ENCODE data around the gene PLEKHH1. TPM values are rescaled to one million over a fixed set of nuclear protein-coding genes. Genes with fewer than 3 reads are reported as not detected.

The PLEKHH1 gene
- total RNA-seq, 1 donor from 2014 or later, result 2.6 TPM

DNA sequence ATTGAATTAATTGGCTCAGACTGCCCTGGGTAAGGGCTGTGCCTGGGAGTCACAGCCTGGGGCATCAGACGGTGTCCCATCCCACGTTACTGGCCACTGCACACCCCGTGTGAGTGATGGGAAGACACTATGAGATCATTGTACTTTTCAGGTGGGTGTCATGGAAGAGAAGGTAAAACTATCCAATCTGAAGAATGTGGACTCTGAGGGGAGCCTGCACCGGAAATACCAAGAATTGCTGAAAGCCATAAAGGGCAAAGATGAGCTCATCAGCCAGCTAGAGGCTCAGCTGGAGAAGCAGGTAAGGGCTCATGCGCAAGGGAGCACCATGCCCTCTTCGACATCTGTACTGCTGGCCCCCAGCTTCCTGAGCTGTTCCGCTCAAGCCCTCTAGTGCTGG is 24.0 kb downstream of the PLEKHH1 start:
- intact Hi-C loops (cut with DNase I), result no loop called here
- peak; percentile 14 for DNase-seq (ENCODE audit: low spot score)

DNA sequence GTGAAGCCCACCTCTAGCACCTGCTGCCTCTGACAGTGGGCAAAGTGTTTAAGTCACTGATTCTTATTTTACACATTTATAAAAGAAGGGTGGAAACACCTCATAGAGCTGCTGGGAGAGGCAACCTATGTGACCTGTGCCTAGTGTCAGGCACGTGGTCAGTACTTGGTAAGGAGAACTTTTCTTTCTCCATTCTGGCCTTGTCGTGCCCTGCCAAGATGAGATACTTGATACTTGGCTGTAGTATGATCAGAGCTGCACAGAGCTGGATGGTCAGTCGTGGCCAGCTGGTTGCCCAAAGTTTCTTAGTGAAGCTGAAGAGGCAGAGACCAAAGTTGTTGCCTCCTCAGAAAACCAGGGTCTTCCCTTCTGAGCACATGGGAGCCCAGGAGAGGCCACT is 24.6 kb downstream of the PLEKHH1 start:
- intact Hi-C loops (cut with DNase I), result no loop called here
- peak; percentile 33 for DNase-seq (ENCODE audit: low spot score)

DNA sequence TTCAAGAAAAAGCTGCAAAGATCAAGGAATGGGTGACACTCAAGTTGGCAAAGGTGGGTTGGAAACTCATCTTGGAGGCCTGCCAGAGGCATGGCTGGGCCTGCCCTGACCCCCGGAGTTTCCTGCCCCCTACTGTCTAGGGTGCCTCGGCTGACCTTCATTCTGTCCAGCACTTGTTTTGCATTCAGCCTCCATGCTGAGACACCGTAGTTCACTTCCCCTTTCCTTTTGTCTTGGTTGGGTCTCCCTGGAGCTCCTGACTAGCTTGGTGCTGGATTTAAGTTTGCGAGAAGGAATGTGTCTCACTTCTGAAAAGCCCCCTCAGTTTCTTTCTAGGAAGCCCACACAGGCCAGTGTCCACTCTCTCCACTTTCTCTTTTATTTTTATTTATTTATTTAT is 26.5 kb downstream of the PLEKHH1 start:
- DNase-seq (ENCODE audit: low spot score), result no peak
- intact Hi-C loops (cut with DNase I), result no loop called here

DNA sequence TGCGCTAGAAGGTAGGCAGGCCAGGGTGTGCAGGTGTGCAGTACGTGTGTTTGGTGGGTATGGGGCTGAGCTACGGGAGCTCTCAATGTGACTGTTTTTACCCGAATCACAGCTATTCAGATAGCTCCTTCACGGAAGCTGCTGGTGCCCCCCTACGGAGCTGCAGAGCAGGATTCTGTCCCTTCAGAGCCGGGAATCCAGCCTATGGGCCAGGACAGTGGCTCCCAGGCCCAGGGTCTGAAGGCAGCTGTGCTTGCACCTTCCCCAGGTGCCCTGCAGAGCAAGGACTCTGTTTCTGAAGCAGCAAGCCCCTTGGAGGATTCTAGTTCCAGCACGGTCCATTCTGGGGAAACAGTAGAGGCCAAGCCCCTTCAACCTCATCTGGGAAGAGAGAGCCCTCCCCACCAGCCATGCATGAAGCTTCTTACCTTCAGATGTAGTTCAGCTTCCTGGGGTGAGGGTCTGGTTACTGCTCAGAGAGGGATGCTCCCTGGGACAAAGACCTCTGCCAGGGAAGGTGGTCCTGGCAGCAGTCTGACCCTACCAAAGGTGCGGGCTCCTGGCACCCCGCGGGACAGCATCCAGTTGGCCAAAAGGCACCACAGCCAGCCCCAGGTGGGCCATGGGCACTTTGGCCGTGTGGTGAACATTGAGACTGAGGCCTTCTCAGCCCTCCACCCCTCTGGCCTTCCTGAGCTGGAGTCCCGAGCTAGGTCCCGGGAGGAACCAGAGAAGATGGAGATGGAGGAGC is 29.1 kb downstream of the PLEKHH1 start:
- no peak for DNase-seq (ENCODE audit: low spot score)
- intact Hi-C loops (cut with DNase I), result no loop called here

DNA sequence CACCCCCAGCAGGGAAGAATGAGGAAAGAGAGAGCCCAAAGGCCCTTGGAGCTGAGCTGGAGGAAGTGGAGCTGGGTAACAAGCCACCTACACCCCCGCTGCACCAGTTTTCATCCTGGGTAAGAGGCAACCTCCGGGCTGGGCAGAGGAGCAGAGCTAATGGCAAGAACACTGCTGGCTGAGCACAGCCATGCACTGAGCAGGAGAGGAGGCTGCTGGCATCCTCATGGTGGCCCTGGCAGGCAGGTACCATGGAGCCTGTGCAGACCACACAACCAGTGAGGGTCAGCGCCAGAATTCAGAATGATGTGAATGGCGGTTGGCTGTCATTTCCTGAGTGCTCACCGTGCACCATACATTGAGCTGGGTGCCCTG is 29.7 kb downstream of the PLEKHH1 start:
- intact Hi-C loops (cut with DNase I), result no loop called here
- no peak for DNase-seq (ENCODE audit: low spot score)

DNA sequence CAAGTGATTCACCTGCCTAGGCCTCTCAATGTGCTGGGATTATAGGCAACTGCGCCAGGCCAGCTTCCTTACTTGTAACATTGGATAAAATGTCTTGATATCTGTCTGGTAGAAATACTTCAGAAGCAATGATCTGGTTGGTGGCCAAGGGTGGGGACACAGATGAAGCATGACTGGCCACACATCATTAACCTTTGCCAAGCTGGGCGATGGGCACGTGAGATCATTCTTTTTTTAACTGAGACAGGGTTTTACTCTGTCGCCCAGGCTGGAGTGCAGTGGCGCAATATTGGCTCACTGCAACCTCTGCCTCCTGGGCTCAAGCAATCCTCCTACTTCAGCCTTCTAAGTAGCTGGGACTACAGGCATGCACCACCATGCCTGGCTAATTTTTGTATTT is 31.1 kb downstream of the PLEKHH1 start:
- intact Hi-C loops (cut with DNase I), result no loop called here
- DNase-seq (ENCODE audit: low spot score), result no peak

DNA sequence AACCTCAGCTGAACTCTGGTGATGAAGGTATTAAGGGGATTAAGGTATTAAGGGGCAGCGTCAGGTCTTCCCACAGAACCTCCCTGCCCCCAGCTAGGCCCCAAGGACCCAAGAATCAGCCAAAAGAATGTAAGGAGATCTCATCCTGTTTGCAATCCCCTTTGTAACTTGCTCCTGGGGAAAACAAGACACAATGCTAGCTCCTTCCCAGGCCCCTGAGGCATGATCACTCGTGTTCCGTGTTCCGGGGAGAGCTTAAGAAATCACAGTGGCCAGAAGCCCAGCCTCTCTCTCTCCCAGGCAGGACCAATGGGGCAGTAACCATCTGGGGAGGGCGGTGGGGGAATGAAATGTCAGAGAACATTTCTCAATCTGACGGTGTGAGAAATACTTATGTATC is 33.8 kb downstream of the PLEKHH1 start:
- intact Hi-C loops (cut with DNase I), result no loop called here
- no peak for DNase-seq (ENCODE audit: low spot score)

DNA sequence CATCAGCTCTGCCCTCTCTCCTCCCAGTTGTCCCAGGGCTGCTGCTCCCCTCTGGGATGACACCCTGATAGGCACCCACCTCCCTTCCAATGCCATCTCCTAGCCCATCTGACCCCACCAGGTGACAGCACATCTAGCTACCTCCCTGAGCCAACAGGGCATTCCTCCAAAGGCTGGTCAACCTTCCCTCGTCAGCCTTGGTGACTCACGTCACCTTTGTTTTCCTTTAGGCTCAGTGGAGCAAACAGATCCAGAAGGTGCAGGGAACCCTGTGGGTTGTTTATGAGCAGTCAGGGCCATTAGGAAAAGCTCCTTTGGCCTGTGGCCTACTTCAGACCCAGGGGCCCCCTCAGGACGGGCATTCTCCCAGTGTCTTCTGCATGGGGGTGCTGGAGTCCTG is 34.6 kb downstream of the PLEKHH1 start:
- no peak for DNase-seq (ENCODE audit: low spot score)
- intact Hi-C loops (cut with DNase I), result no loop called here

DNA sequence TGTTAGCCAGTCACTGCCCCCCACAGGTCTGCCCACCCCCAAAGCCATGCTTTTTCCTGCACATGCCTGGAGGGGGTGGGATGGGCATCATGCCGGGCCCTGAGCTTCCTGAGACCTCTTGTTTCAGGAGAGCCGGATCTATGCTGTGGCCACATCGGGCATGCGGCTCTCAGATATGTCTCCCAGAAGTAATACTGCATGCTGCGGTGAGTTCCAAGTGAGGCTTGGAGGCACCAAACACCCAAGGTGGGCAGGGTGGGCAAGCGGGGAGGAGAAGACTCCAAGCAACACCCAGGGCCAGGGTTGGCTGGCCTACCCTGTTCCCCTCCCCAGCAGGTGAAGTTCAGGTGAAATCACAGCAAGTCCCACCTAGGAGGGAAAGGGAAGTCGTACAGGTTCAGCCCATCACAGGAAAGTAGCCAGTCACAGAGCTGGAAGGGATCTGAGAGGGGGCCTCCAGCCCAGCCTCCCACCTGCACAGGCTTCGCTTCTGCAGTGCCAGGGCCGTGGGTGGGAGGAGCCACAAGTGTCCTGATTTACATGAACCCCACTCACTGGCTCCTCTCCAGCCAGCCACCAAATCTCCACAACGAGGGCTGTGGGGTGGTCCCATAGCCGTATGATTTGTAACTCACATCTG is 36.0 kb downstream of the PLEKHH1 start:
- intact Hi-C loops (cut with DNase I), result no loop called here
- DNase-seq (ENCODE audit: low spot score), result no peak

DNA sequence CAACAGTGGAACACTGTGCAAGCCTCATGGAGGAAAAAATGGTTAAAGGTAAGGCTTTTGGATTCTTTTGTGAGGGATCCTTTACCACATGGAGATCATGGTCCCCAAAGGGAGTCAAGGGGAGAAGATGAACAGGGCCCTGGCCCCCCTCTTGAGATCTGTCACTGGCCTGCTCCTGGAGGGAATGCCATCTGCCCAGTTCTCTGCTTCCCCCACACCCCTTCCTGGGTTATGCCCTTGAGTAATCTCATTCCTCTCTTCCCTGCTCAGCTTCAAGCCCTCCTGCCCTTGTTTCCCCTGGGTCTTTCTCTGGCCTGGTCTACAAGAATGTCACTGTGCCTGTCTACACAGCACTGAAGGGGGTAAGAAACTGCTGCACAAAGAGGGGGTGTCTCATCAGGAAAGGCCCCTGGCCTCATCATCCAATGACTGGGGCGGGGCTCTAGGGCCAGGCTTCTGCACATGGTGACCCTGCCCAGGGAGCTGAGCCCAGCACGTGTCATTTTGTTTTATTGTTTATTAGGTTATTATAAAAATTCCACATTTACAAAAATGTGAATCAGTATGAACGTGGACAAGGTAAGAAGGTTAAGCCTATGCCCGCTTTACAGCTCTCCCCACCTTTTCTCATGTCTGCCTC is 36.7 kb downstream of the PLEKHH1 start:
- DNase-seq (ENCODE audit: low spot score), result no peak
- intact Hi-C loops (cut with DNase I), result loop anchor here (2.0 to 5.0 kb wide), 2 partner anchors 42 to 143 kb away; no protein-coding TSS in a partner anchor

DNA sequence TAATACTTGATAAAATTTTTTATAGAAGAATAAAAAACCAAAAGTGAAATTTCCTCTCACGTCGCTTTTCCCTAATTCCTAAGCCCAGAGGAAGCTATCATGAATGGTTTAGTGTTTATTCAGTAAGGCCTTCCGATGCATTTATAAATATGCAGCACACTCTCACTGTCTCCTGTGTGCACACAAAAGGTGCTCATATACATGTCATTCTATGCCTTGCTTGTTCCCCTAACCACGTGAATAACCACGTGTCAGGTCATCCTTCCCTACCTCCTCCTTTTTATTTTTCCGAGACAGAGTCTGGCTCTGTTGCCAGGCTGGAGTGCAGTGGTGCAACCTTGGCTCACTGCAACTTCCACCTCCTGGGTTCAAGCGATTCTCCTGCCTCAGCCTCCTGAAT is 37.4 kb downstream of the PLEKHH1 start:
- intact Hi-C loops (cut with DNase I), result loop anchor here (2.0 to 5.0 kb wide), 2 partner anchors 43 to 144 kb away; no protein-coding TSS in a partner anchor
- DNase-seq (ENCODE audit: low spot score), result no peak

DNA sequence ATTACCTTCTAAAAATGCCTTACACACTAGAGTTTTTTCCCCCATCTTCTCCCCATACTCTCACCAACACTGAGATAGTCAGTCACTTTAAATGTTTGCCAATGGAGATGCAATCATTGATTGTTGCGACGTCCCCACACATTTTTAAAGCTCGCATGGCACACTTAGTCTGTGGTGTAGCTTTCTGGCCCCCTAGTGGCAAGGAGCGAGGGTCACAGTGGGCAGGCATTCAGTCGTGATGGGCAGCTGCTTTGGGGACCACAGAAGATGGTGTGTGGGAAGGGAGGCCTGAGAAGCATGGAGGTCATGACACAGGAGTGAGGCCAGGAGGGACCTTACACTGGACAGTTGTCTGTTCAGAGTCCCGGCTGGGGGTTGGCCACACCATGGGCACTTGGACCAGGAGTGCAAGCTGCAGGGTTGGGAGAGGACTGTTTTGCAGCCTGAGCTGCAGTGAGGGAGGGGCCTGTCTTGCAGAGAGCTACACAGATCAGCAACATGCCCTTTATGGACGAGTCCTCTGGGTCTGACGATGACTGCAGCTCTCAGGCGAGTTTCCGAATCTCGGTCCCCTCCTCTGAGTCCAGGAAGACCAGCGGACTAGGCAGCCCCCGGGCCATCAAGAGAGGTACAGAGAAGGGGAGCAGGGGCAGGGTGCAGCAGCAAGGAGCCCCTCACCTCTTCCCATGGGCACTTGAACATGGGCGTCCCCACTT is 38.3 kb downstream of the PLEKHH1 start:
- DNase-seq (ENCODE audit: low spot score), result no peak
- intact Hi-C loops (cut with DNase I), result loop anchor here (2.0 to 5.0 kb wide), 2 partner anchors 44 to 145 kb away; no protein-coding TSS in a partner anchor

DNA sequence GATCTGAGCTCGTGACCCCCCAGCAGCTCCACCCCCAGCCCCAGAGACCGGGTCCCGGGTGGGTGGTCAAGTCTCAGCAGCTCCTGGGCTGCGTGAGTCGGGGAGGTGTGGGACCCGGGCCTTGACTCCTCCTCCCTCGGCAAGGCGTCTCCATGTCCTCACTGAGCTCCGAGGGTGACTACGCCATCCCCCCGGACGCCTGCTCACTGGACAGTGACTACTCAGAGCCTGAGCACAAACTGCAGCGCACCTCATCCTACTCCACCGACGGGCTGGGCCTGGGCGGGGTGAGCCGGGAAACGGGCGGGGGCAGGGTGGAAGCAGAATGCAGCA is 38.9 kb downstream of the PLEKHH1 start:
- no peak for DNase-seq (ENCODE audit: low spot score)
- intact Hi-C loops (cut with DNase I), result loop anchor here (2.0 to 5.0 kb wide), 2 partner anchors 45 to 145 kb away; no protein-coding TSS in a partner anchor

DNA sequence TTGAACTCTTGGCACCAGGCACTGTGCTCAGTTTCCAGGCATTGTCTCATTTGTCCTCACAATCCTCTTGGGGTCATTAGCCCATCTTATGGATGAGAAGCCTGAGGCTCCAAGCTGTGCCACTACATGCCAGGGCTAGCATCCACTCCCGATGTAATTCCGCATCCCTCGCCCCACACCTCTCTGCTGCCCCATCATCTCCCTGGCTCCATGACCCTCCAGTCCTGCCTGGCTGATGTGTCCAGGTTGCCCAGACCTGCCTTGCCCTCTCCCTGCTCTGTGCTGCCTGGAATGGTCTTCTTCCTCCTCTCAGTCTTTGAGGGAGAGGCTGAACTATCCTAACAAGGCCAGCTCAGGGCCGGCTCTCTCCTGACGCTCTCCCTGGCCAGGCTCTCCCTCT is 39.5 kb downstream of the PLEKHH1 start:
- no peak for DNase-seq (ENCODE audit: low spot score)
- intact Hi-C loops (cut with DNase I), result loop anchor here (5.0 kb wide), 1 partner anchor 45 kb away; no protein-coding TSS in a partner anchor

DNA sequence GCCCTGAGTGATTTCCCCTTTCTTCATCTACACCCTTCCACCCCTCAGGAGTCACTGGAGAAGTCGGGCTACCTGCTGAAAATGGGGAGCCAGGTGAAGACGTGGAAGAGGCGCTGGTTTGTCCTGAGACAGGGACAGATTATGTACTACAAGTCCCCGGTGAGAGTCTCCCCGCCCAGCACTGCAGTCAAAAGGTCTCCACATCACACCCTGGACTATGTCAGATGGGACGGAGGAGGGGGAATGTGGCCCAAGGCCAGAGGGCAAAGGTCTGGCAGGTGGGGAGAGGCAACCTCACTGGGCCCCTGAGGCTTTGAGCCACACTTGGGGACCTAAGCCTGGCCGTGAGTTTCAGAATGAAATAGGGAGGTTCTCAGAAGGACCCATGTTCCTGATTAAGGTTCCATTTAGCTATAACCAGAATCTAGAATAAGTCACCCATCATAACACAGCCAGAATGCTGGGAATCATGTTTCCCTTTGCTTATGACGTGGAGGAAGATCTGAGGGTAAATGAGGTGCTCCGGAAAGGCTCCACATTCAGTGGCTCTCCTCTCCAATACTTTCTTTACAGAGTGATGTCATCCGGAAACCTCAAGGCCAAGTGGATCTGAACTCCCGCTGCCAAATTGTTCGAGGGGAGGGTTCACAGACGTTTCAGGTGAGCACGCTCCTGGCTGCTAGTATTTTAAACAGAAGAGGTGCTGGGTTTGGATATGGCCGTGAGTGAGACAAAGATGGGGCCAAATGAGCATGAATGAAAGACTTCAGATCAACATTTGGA is 40.3 kb downstream of the PLEKHH1 start:
- intact Hi-C loops (cut with DNase I), result loop anchor here (1.0 to 5.0 kb wide), 2 partner anchors 46 to 146 kb away; no protein-coding TSS in a partner anchor
- no peak for DNase-seq (ENCODE audit: low spot score)

DNA sequence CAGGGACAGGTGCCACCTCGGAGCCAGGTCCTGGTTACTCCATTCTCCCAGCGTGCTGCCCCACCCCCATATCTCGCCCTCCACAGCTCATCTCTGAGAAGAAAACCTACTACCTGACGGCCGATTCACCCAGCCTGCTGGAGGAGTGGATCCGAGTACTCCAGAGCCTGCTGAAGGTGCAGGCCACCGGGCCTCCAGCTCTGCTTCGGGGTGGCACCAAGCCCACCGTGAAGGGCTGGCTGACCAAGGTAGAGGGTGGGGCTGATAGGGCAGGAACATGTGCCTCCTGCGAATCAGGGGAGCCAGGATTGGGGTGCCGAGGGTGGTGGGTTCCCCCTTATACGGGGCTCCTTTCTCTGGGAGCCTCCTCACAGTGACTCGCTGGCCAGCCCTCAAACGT is 41.1 kb downstream of the PLEKHH1 start:
- DNase-seq (ENCODE audit: low spot score), result no peak
- intact Hi-C loops (cut with DNase I), result loop anchor here (1.0 to 5.0 kb wide), 2 partner anchors 47 to 147 kb away; no protein-coding TSS in a partner anchor

DNA sequence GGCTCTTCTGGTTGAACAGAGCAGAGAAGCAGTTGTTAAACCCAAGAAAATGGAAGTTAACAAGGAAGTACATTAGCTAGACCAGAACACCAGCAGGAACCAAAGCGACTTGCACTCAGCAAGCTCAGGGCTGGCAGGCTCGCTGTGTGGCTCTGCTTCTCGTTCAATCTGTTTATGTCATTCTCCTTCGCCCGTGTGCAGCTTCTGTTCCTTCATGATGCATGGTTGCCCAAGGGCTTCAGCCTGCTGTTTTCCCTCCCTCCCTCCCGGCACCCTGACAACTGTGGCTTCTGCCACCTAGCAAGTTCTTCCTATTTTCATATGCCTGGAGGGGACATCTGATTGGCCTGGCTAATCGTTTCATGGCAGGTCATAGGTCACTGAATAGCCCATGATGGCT is 41.7 kb downstream of the PLEKHH1 start:
- no peak for DNase-seq (ENCODE audit: low spot score)
- intact Hi-C loops (cut with DNase I), result loop anchor here (1.0 to 5.0 kb wide), 2 partner anchors 48 to 148 kb away; no protein-coding TSS in a partner anchor

DNA sequence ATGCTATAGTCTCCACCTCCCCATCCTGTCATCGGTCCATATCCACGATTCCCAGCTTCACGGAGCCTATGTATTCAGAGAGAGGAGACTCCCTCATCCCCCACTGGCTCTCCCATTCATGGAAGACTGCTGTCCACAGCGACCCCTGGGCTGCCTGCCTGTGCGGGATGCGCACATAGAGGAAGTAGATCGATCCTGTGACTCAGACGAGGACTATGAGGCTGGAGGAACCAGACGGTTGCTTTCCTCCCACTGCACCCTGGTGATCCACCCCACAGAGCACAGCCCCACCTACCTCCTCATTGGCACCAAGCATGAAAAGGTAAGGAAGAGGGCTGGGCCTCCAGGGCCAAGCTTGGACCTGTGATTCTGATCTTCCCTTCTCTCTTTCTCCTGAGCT is 42.6 kb downstream of the PLEKHH1 start:
- no peak for DNase-seq (ENCODE audit: low spot score)
- intact Hi-C loops (cut with DNase I), result no loop called here

Measured in cardiac septum (tissue), 1 donor.